DMS153 (cell line): ENCODE data around the gene C2orf74.
"Not testable (repeated sequence)": the region's sequence is repeated elsewhere in the genome, so short reads cannot be mapped to it uniquely, and the experiment has no call there.

Experiments
- DNase-seq: peaks from one replicate; lab custom pipeline; 2025; lab: John Stamatoyannopoulos, UW

The C2orf74 gene

GRCh38 chr2:61161888-61162287, at the start of gene C2orf74:
TSS of gene C2orf74 (plus strand) at chr2:61162188. CDS start at chr2:61162515, 327 bp downstream.
- DNase-seq, result no peak

- no peak for DNase-seq
Observed at GRCh38 chr2:61114147-61114546, 47.8 kb upstream of the C2orf74 start.

- no peak for DNase-seq
Observed at GRCh38 chr2:61116302-61116701, 45.7 kb upstream of the C2orf74 start.

- DNase-seq, result no peak
Observed at GRCh38 chr2:61117534-61117933, 44.5 kb upstream of the C2orf74 start.

- no peak for DNase-seq
Observed at GRCh38 chr2:61125123-61125710, 36.8 kb upstream of the C2orf74 start.

GRCh38 chr2:61125798-61126197, 36.2 kb upstream of the C2orf74 start:
- DNase-seq, result no peak

- DNase-seq, result not testable (repeated sequence)
Observed at GRCh38 chr2:61128122-61128521, 33.9 kb upstream of the C2orf74 start.

- no peak for DNase-seq
Observed at GRCh38 chr2:61134141-61134540, 27.8 kb upstream of the C2orf74 start.

GRCh38 chr2:61135510-61135909, 26.5 kb upstream of the C2orf74 start:
- no peak for DNase-seq

- DNase-seq, result no peak
Observed at GRCh38 chr2:61138859-61139258, 23.1 kb upstream of the C2orf74 start.

GRCh38 chr2:61141151-61141550, 20.8 kb upstream of the C2orf74 start:
- DNase-seq, result no peak

- peak; percentile 96 for DNase-seq
Observed at GRCh38 chr2:61144697-61145268, 17.2 kb upstream of the C2orf74 start.

GRCh38 chr2:61145990-61146389, 16.0 kb upstream of the C2orf74 start:
- DNase-seq, result no peak

GRCh38 chr2:61148091-61148490, 13.9 kb upstream of the C2orf74 start:
- DNase-seq, result not testable (repeated sequence)

- DNase-seq, result no peak
Observed at GRCh38 chr2:61149074-61149473, 12.9 kb upstream of the C2orf74 start.

GRCh38 chr2:61151436-61151835, 10.6 kb upstream of the C2orf74 start:
- DNase-seq, result no peak

- DNase-seq, result no peak
Observed at GRCh38 chr2:61157371-61158003, 4.5 kb upstream of the C2orf74 start.

GRCh38 chr2:61158356-61158955, 3.5 kb upstream of the C2orf74 start:
- DNase-seq, result no peak

GRCh38 chr2:61162721-61163120, 733 bp downstream of the C2orf74 start:
- no peak for DNase-seq

GRCh38 chr2:61165082-61165481, 3.1 kb downstream of the C2orf74 start:
- not testable (repeated sequence) for DNase-seq

GRCh38 chr2:61165946-61166345, 4.0 kb downstream of the C2orf74 start:
- no peak for DNase-seq

GRCh38 chr2:61167579-61167978, 5.6 kb downstream of the C2orf74 start:
- DNase-seq, result no peak

GRCh38 chr2:61172671-61173070, 10.7 kb downstream of the C2orf74 start:
- no peak for DNase-seq
